ENCODE measurements around the gene NRIP3. TPM values are rescaled to one million over a fixed set of nuclear protein-coding genes. Genes with fewer than 3 reads are reported as not detected.
"Not testable (repeated sequence)": the region's sequence is repeated elsewhere in the genome, so short reads cannot be mapped to it uniquely, and the experiment has no call there.

Gene NRIP3
- total RNA-seq, 1 donor from 2014 or later: not detected

DNA sequence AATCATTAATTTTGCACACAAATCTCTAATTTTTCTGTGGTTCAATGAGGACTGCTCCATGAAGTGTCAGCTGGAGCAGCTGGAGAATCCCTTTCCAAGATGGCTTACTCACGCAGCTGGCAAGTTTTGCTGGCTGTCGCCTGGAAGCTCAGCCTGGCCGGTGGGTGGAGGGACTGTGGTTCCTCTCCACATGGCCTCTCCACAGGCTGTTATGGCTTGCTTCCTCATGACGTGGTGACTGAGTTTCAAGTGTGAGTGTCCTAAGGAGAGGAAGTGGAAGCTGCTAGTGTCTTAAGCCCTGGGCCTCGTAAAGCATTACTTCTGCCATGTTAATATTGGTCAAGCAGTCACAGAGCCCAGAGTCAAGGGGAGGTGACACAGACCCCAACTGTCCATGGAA, 14.0 kb upstream of the NRIP3 start:
- no peaks in the 10 kb centered on the region for H3K36me3 Mint-ChIP-seq (ENCODE audit: low read depth)
- DNase-seq (no peak), ATAC-seq (ENCODE audit: low read depth) (no peak)
- POLR2A ChIA-PET: interaction anchor here (0.5 kb wide), 1 partner anchor 511 kb away, joined by 5 read pairs; no protein-coding TSS in a partner anchor
- no peaks in the 10 kb centered on the region for H3K4me1 Mint-ChIP-seq
- H3K27me3 Mint-ChIP-seq: peaks cover 5% of the 10 kb centered on the region
- TF ChIP-seq, protein P1, sequence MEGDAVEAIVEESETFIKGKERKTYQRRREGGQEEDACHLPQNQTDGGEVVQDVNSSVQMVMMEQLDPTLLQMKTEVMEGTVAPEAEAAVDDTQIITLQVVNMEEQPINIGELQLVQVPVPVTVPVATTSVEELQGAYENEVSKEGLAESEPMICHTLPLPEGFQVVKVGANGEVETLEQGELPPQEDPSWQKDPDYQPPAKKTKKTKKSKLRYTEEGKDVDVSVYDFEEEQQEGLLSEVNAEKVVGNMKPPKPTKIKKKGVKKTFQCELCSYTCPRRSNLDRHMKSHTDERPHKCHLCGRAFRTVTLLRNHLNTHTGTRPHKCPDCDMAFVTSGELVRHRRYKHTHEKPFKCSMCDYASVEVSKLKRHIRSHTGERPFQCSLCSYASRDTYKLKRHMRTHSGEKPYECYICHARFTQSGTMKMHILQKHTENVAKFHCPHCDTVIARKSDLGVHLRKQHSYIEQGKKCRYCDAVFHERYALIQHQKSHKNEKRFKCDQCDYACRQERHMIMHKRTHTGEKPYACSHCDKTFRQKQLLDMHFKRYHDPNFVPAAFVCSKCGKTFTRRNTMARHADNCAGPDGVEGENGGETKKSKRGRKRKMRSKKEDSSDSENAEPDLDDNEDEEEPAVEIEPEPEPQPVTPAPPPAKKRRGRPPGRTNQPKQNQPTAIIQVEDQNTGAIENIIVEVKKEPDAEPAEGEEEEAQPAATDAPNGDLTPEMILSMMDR (IDR thresholded peaks at IDR 0.05): no peak
- intact Hi-C loops (cut with micrococcal nuclease): loop anchor here (5.0 kb wide), 1 partner anchor 1305 kb away; no protein-coding TSS in a partner anchor
- no peaks in the 10 kb centered on the region for H3K9me3 Mint-ChIP-seq
- no peak overlapping the region for H3K4me3 Mint-ChIP-seq
- CTCF ChIA-PET: interaction anchor here (4.6 to 4.7 kb wide), 2 partner anchors 121 to 489 kb away, joined by 47 to 68 read pairs; no protein-coding TSS in a partner anchor
- H3K27ac Mint-ChIP-seq: no peak overlapping the region

DNA sequence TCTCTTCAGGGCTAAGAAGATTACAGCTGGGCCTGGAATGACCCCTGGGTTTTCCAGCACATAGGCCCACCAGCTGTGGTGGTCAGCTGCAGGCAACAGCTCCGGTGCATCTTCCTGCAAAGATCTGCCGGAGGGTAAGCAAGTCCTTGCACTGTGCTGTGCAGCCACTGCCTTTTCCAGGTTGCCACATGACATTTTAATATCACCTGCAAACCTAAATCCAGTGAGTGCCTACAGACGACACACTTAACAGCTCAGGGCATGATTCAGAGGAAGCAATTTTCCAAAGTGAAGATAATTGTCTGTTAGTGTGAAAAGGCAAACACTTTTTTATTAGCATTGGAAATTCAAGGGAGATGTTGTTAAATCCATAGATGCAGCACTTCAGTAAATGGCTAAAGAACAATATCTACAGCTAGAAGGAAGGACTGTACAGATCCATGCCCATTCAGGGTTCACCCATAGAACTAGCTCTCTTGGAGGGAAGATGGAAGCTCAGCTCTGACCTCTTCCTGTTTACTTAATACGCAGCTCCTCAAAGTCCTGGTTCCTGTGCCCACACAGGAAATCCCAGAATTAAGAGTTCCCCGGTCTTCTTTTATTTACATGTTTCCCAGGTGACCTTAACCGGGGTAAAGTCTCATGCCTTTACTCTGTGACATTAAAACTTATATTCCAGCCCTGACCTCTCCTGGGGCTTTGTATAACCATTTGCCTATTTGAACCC, 13.3 kb upstream of the NRIP3 start:
- POLR2A ChIA-PET: no interaction called here
- ATAC-seq (ENCODE audit: low read depth): no peak
- TF ChIP-seq, protein P1 (IDR thresholded peaks at IDR 0.05): no peak
- peaks cover 5% of the 10 kb centered on the region for H3K27me3 Mint-ChIP-seq
- no peaks in the 10 kb centered on the region for H3K4me1 Mint-ChIP-seq
- DNase-seq: no peak
- no peak overlapping the region for H3K4me3 Mint-ChIP-seq
- H3K36me3 Mint-ChIP-seq (ENCODE audit: low read depth): no peaks in the 10 kb centered on the region
- H3K27ac Mint-ChIP-seq: no peak overlapping the region
- intact Hi-C loops (cut with micrococcal nuclease): loop anchor here (5.0 kb wide), 1 partner anchor 1305 kb away; no protein-coding TSS in a partner anchor
- H3K9me3 Mint-ChIP-seq: no peaks in the 10 kb centered on the region
- CTCF ChIA-PET: interaction anchor here (1.4 to 4.7 kb wide), 4 partner anchors 8 to 490 kb away, joined by 4 to 68 read pairs (median 27); no protein-coding TSS in a partner anchor

DNA sequence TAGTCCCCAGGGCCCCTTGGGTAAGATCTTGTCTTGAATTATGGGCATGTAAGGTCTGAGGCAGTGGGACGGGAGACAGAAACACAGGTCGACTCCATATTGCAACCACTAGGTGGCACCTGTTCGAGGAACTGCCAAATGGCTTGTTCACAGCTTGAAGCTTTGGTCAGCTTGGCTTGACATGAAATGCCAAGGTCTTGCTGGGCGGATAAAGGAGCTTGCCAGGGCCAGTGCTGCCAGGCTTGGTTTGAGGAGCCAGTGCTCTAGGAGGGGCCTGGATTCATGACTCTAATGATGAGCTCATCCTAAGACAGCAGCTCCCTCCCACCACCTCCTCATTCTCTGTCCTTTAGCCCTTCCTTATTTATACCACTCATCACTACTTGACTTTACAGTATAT, 11.9 kb upstream of the NRIP3 start:
- no peak overlapping the region for H3K27ac Mint-ChIP-seq
- H3K27me3 Mint-ChIP-seq: peaks cover 7% of the 10 kb centered on the region
- H3K4me1 Mint-ChIP-seq: no peaks in the 10 kb centered on the region
- CTCF ChIA-PET: interaction anchor here (0.7 to 4.7 kb wide), 9 partner anchors 10 to 1308 kb away, joined by 3 to 68 read pairs (median 5); no protein-coding TSS in a partner anchor
- H3K9me3 Mint-ChIP-seq: no peaks in the 10 kb centered on the region
- intact Hi-C loops (cut with micrococcal nuclease): loop anchor here (1.0 to 5.0 kb wide), 2 partner anchors 491 to 1307 kb away; no protein-coding TSS in a partner anchor
- ATAC-seq (ENCODE audit: low read depth) (peak; percentile 69), DNase-seq (no peak)
- TF ChIP-seq, protein P1 (IDR thresholded peaks at IDR 0.05): peak; percentile 26
- POLR2A ChIA-PET: interaction anchor here (1.0 kb wide), 1 partner anchor 491 kb away, joined by 3 read pairs; no protein-coding TSS in a partner anchor
- no peaks in the 10 kb centered on the region for H3K36me3 Mint-ChIP-seq (ENCODE audit: low read depth)
- H3K4me3 Mint-ChIP-seq: no peak overlapping the region

DNA sequence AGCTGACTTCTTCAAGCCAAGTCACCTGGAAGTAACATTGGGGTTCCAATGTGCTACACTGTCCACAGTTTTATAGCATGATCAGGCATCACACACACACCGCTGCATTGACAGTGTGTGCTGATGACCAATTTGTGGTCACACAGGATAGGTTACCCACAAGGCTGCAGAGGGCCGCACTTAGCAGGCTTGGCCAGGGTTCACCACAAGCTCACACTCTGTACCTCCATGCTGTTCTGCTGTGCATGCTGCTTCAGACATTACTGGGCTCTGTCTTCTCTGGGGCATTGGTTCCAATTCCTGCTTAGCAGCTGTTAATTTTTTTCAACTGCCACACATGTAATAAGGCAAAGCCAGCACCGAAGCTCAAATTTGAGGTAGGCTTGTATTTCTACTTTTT, 11.0 kb upstream of the NRIP3 start:
- ATAC-seq (ENCODE audit: low read depth) (no peak), DNase-seq (no peak)
- no peak overlapping the region for H3K27ac Mint-ChIP-seq
- ChIA-PET POLR2A (interaction anchor here (1.0 kb wide), 1 partner anchor 492 kb away, joined by 3 read pairs; no protein-coding TSS in a partner anchor), CTCF (interaction anchor here (0.7 to 4.7 kb wide), 6 partner anchors 11 to 492 kb away, joined by 3 to 68 read pairs (median 6); no protein-coding TSS in a partner anchor)
- peaks cover 5% of the 10 kb centered on the region for H3K9me3 Mint-ChIP-seq
- H3K36me3 Mint-ChIP-seq (ENCODE audit: low read depth): no peaks in the 10 kb centered on the region
- no peak overlapping the region for H3K4me3 Mint-ChIP-seq
- H3K4me1 Mint-ChIP-seq: no peaks in the 10 kb centered on the region
- TF ChIP-seq, protein P1 (IDR thresholded peaks at IDR 0.05): no peak
- peaks cover 12% of the 10 kb centered on the region for H3K27me3 Mint-ChIP-seq
- intact Hi-C loops (cut with micrococcal nuclease): loop anchor here (1.0 to 5.0 kb wide), 2 partner anchors 491 to 1307 kb away; no protein-coding TSS in a partner anchor

DNA sequence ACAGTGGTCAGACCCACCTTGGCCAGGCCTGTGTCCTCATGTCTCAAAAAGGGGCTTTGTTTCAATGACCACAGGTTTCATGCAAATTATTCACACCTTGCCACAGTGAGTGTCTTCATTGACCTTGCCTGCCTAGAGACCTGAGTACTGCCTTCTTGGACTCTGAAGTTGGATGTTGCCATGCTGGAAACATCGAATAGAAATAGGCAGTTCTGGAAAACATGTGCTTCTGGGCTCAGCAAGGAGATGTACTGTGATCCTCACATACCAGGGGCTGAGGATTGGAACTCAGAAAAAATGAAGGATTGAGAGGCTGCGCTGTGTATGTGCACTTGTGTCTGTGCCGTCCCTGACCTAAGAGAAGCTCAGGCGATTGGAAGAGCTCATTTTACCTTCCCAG, 9.6 kb upstream of the NRIP3 start:
- intact Hi-C loops (cut with micrococcal nuclease): no loop called here
- no peak for ATAC-seq (ENCODE audit: low read depth)
- no peak for DNase-seq
- Mint-ChIP-seq H3K27me3 (peaks cover 12% of the 10 kb centered on the region), H3K4me1 (no peaks in the 10 kb centered on the region), H3K4me3 (no peak overlapping the region), H3K9me3 (peaks cover 5% of the 10 kb centered on the region), H3K36me3 (ENCODE audit: low read depth) (no peaks in the 10 kb centered on the region), H3K27ac (no peak overlapping the region)
- TF ChIP-seq, protein P1 (IDR thresholded peaks at IDR 0.05): no peak
- CTCF ChIA-PET: interaction anchor here (4.6 to 4.7 kb wide), 2 partner anchors 125 to 493 kb away, joined by 47 to 68 read pairs; no protein-coding TSS in a partner anchor
- POLR2A ChIA-PET: no interaction called here

DNA sequence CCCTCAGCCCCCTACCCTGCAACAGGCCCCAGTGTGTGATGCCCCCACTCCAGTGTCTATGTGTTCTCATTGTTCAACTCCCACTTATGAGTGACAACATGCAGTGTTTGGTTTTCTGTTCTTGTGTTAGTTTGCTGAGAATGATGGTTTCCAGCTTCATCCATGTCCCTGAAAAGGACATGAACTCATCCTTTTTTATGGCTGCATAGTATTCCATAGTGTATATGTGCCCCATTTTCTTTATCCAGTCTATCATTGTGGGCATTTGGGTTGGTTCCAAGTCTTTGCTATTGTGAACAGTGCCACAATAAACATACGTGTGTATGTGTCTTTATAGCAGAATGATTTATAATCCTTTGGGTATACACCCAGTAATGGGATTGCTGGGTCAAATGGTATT, 5.7 kb upstream of the NRIP3 start:
- H3K4me3 Mint-ChIP-seq; H3K9me3 Mint-ChIP-seq; POLR2A ChIA-PET; DNase-seq; H3K4me1 Mint-ChIP-seq; H3K27ac Mint-ChIP-seq; ATAC-seq (ENCODE audit: low read depth); intact Hi-C loops (cut with micrococcal nuclease); H3K36me3 Mint-ChIP-seq (ENCODE audit: low read depth); CTCF ChIA-PET: not testable (repeated sequence)
- H3K27me3 Mint-ChIP-seq: peaks cover 24% of the 10 kb centered on the region
